Measurements from ENCODE around the gene SYNE2. TPM values are rescaled to one million over a fixed set of nuclear protein-coding genes. Genes with fewer than 3 reads are reported as not detected.

The SYNE2 gene
- total and polyA plus RNA-seq, 10 of the 15 experiments (the other 5 are each of a cell fraction or from before 2014, with no cell fraction given) = 2.1 to 52.7 (median 38.1) TPM

DNA sequence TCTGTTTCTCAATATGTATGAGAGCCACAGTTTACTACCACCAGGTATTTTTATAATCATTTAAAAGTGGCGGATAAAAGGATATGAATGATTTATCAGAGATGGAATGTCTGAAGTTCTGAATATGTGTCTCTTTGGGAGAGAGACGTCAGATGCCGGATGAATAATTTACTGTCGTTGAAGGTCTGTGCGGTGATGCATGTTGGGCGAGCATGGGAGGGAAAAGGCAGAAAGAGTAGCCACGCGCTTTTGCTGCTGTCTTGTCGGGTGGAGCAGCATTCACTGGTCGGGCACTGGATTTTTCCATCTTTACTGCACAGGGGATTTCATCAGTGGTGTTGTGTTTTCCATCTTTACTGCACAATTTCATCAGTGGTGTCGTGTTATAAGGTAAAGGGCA, 65.6 kb downstream of the SYNE2 start (continued):
- TF ChIP-seq, protein P1, sequence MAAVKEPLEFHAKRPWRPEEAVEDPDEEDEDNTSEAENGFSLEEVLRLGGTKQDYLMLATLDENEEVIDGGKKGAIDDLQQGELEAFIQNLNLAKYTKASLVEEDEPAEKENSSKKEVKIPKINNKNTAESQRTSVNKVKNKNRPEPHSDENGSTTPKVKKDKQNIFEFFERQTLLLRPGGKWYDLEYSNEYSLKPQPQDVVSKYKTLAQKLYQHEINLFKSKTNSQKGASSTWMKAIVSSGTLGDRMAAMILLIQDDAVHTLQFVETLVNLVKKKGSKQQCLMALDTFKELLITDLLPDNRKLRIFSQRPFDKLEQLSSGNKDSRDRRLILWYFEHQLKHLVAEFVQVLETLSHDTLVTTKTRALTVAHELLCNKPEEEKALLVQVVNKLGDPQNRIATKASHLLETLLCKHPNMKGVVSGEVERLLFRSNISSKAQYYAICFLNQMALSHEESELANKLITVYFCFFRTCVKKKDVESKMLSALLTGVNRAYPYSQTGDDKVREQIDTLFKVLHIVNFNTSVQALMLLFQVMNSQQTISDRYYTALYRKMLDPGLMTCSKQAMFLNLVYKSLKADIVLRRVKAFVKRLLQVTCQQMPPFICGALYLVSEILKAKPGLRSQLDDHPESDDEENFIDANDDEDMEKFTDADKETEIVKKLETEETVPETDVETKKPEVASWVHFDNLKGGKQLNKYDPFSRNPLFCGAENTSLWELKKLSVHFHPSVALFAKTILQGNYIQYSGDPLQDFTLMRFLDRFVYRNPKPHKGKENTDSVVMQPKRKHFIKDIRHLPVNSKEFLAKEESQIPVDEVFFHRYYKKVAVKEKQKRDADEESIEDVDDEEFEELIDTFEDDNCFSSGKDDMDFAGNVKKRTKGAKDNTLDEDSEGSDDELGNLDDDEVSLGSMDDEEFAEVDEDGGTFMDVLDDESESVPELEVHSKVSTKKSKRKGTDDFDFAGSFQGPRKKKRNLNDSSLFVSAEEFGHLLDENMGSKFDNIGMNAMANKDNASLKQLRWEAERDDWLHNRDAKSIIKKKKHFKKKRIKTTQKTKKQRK (IDR thresholded peaks at IDR 0.05; ENCODE audit: low read depth, low read length) = no peak
- TF ChIP-seq NR2C1 (IDR thresholded peaks at IDR 0.05) (no peak), FOXK2 (IDR thresholded peaks at IDR 0.05) (no peak), CHD1 (IDR thresholded peaks at IDR 0.05; ENCODE audit: low read depth, low read length) (no peak), CHD4 (IDR thresholded peaks at IDR 0.05) (no peak), MYC (IDR thresholded peaks at IDR 0.05; ENCODE audit: insufficient read depth, insufficient read length, insufficient replicate concordance, low read length, severe bottlenecking) (no peak)
- TF ChIP-seq, protein P2, sequence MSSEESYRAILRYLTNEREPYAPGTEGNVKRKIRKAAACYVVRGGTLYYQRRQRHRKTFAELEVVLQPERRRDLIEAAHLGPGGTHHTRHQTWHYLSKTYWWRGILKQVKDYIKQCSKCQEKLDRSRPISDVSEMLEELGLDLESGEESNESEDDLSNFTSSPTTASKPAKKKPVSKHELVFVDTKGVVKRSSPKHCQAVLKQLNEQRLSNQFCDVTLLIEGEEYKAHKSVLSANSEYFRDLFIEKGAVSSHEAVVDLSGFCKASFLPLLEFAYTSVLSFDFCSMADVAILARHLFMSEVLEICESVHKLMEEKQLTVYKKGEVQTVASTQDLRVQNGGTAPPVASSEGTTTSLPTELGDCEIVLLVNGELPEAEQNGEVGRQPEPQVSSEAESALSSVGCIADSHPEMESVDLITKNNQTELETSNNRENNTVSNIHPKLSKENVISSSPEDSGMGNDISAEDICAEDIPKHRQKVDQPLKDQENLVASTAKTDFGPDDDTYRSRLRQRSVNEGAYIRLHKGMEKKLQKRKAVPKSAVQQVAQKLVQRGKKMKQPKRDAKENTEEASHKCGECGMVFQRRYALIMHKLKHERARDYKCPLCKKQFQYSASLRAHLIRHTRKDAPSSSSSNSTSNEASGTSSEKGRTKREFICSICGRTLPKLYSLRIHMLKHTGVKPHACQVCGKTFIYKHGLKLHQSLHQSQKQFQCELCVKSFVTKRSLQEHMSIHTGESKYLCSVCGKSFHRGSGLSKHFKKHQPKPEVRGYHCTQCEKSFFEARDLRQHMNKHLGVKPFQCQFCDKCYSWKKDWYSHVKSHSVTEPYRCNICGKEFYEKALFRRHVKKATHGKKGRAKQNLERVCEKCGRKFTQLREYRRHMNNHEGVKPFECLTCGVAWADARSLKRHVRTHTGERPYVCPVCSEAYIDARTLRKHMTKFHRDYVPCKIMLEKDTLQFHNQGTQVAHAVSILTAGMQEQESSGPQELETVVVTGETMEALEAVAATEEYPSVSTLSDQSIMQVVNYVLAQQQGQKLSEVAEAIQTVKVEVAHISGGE (CRISPR knock-in tag; IDR thresholded peaks at IDR 0.05) = no peak
